GM19467 (cell line): ENCODE data around the gene B3GAT3.
"Not testable (repeated sequence)": the region's sequence is repeated elsewhere in the genome, so short reads cannot be mapped to it uniquely, and the experiment has no call there.

Experiments used
- ATAC-seq: cut with Tn5 transposase; IDR thresholded peaks from one replicate; pipeline ENCODE4 v1.9.1; 2021; ENCODE audit warnings: mild to moderate bottlenecking, moderate library complexity; ENCODE audit not compliant: unreplicated experiment

The B3GAT3 gene

DNA sequence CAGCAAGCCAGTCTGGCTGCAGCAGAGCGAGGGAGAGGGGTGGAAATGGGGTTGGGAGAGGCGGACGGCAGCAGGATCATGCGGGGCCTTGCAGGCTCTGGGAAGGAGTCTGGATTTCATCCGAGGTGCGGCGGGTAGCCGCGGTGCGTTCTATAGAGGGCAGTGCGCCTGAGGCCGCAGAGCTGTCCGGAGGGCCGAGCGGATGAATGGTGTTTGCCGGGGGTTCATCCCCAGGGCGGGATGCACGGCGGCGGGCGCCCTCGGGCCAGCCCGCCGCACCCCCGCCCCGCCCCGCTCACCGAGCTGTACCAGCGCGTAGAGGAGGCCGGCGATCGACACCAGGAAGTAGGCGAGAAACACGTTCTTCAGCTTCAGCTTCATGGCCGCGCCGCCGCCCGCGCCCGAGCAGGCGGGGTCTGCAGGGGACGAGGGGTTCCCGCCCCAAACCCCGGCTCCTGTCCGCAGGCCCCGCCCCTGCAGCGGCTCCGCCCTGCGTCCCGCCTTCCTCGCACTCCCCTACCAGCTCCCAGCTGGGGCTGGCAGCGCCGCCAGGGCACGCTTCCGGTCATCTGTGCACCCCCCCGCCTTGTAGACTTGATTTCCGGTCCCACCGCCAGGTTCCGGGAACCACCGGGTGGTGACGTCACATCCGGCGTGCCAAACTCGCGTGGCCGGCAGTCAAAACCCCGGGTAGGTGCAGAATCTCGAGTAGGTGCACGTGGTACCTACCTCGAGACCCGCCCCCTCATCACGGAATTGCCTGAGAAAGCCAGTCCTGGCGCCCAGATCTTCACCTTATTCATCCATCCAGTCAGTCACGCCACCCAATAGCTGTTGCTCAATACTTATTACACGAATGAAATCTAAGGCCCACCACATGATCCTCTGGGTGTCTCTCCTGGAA lies at the start of gene B3GAT3:
B3GAT3 (minus strand) TSS at position 420 of the 904 bp plus-strand sequence; CDS start at position 381, 39 bp downstream.
- ATAC-seq: peak; percentile 90

GRCh38 chr11:62671236-62671607 lies 49.4 kb upstream of the B3GAT3 start:
- peak; percentile 11 for ATAC-seq

GRCh38 chr11:62669420-62670161 lies 47.8 kb upstream of the B3GAT3 start:
- ATAC-seq: no peak

- no peak for ATAC-seq
These were observed 45.7 kb upstream of the B3GAT3 start for GRCh38 chr11:62667460-62667859.

DNA sequence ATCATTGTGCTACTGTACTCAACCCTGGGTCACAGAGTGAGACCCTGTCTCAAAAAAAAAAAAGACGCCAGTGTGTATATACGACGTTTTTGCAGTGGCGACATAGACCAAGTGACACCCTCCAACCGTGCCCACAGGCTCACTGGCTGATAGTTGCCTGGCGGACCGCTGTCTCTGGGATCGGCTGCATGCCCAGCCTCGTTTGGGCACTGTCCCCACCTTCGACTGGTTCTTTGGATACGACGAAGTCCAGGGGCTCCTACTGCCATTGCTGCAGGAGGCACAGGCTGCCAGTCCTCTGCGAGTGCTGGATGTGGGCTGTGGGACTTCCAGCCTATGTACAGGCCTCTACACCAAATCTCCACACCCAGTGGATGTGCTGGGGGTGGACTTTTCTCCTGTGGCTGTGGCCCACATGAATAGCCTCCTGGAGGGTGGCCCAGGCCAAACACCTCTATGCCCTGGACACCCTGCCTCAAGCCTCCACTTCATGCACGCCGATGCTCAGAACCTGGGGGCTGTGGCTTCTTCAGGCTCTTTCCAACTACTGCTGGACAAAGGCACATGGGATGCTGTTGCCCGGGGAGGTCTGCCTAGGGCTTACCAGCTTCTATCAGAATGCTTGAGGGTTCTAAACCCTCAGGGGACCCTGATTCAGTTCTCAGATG lies 44.6 kb upstream of the B3GAT3 start:
- ATAC-seq: no peak

GRCh38 chr11:62665599-62666258 lies 43.9 kb upstream of the B3GAT3 start:
- ATAC-seq: no peak

DNA sequence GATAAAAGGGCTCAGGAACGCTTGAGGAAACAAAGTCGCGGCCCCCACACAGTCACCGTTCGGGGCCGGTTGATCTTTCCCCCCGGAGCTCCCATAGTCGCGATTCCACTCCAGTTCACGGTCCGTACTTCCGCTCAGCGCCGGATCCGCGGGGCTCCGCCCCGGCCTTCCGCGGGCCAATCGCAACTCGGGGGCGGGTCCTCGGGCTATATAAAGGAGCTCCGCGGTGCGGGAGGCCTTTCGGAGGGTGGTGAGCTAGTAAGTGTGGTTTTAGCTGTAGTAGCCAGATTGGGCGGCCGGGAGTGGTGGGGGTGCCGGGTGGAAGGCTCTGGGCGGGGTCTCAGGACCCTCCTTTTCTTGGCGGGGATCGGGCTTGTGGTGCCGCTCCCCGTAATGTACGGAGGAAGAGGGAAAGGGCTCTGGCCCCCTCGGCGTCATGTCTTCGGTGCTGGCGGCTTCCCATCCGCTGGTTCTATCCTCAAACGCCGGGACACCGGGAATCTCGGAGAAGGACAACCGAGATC lies 43.4 kb upstream of the B3GAT3 start, which contains the start of the genes C11orf98 and CSKMT:
C11orf98 (minus strand) TSS at position 136 of the 524 bp plus-strand sequence; CDS start at position 95, 41 bp downstream.
CSKMT (plus strand) TSS at position 238 of the 524 bp plus-strand sequence. CDS start 568 bp downstream, outside the sequence.
- ATAC-seq: peak; percentile 80

GRCh38 chr11:62664405-62665074 lies 42.8 kb upstream of the B3GAT3 start:
- peak; percentile 23 for ATAC-seq

GRCh38 chr11:62656796-62657429 lies 35.1 kb upstream of the B3GAT3 start:
- no peak for ATAC-seq

DNA sequence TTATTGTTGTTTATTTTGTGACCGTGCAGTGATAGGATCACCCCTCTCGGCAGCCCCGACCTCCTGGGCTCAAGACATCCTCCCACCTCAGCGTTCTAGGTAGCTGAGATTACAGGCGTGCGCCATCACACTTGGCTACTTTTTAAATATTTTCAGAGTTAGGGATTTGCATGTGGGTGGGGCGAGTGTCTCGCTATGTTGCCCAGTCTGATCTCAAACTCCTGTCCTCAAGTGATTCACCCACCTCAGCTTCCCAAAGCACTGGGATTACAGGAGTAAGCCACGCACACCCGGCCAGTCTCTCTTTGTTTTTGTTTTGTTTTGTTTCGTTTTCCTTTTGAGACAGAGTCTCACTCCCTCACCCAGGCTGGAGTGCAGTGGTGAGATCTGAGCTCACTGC lies 32.5 kb upstream of the B3GAT3 start:
- no peak for ATAC-seq

GRCh38 chr11:62652161-62653006 lies 30.6 kb upstream of the B3GAT3 start:
- ATAC-seq: no peak

DNA sequence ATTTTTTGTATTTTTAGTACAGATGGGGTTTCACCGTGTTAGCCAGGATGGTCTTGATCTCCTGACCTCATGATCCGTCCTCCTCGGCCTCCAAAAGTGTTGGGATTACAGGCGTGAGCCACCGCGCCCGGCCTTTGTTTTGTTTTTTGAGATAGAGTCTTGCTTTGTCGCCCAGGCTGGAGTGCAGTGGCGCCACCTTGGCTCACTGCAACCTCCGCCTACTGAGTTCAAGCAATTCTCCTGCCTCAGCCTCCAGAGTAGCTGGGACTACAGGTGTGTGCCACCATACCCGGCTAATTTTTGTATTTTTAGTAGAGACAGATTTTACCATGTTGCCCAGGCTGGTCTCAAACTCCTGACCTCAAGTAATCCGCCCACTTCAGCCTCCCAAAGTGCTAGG lies 28.5 kb upstream of the B3GAT3 start:
- ATAC-seq: not testable (repeated sequence)

DNA sequence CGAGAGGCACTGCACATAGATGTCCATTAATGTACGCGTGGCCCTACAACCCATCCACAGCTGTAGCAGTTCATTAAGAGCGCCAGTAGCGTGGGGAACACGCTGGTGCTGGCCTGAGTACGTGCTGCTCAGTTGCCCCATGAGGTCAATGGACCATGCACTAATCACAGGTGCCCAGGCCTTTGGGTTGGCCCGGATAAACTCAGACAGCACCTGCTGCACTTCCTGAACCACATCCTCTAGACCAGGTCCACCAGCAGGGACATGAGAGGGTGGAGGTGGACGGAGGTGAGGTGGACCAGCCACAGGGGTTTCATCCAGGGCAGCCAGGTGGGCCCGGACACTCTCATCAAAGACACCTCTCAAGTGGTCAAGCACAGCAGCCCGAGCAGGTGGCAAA lies 27.7 kb upstream of the B3GAT3 start:
- no peak for ATAC-seq

- ATAC-seq: no peak
These were observed 27.2 kb upstream of the B3GAT3 start for GRCh38 chr11:62648967-62649364.

DNA sequence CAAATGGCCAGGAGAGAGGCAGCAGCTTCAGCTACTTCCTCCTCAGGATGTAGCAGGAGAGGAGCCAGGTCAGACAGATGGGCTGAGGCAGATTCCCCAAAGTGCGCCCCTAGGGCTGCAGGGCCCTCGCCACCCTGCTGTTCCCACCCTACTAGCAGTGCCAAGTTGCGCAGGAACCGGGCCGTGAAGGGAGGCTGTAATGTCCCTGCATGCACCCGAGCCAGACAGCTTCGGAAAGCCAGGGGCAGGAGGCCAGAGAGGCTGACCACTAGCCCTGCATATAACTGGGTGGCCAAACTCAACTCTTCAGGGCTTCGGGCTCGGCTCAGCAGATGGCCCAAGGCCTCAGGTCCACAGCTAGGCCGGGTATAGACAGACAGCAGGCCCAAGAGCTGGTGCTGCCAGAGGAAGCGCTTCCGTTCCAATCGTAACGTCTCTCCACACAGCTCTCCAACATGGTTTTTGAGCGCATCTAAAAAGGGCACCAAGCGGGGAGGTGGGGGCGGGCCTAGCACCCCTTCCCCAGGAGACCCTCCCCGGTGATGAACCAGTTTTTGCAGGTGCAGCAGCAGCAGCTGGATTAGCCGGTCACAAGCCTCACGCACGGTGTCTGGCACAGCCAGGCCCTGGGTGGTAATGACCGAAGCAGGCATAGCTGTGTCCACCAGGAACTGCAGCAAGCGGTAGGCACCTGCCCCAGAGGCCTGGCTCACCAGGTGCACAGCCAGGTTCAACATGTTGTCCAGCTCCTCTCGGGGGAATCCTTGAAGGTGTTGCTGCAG lies 26.6 kb upstream of the B3GAT3 start:
- ATAC-seq: no peak

- ATAC-seq: no peak
These were observed 25.8 kb upstream of the B3GAT3 start for GRCh38 chr11:62647609-62648005.

DNA sequence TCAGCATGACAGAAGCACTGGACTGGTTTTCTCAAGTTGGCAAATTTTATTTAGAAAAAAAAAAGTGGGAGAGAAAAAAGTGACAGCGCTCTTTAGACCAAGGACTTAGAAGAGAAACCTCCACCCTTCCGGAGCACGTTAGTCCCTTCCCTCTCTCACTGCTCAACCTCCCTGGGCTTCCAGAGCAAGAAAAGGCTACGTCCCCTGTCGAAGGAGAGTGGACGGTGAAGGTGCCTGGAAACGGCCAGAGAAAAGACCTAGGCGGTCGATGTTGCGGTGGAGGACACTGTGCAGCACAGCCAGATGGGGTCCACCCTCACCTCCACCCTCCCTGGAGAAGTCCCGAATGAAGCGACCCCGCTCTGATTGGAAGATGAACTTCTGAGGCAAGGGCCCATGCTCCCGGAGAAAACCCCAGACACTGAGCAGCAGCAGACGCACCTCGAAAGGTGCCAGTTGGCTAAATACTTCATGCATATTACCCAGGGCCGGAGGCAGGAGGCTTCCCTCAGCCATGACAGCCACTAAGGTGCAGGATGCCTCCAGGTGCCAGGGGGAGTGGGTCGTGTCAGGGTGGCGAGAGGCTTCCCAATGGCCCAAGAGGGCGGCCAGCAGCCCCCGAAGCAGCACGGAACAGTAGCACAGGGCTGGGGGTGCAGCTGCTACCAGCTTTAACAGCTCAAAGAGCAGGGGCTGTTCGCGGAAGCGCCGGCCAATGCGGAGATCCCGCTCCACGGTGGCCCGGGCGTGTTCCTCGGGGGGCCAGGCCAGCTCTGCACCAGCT lies 25.2 kb upstream of the B3GAT3 start:
- ATAC-seq: no peak
